GM18909 (cell line): ENCODE data around the gene VAPA.

Source experiments
- ATAC-seq: cut with Tn5 transposase; IDR thresholded peaks from one replicate; pipeline ENCODE4 v1.9.1; 2021; ENCODE audit warnings: mild to moderate bottlenecking; ENCODE audit not compliant: unreplicated experiment, poor library complexity

Gene VAPA

DNA sequence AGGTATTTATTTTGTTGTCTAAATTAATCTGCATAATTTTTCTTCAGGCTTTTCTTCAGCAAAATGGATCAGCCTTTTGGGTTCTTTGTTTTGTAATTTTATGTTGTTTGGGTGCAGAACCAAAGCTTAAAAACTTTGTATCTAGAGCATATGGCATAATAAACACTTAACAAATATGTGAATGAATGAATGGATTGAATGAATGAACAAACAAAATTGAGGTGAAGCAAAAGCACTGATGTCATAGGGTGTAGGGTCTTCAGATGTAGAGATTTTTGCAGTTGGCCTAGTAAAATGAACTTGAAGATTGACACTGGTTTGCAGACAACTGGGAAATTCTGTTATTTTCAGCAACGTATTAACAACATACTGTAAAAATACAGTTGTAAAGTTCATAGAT lies 17.3 kb downstream of the VAPA start:
- no peak for ATAC-seq

- ATAC-seq: no peak
Observed at GRCh38 chr18:9931678-9932077, 17.9 kb downstream of the VAPA start.

DNA sequence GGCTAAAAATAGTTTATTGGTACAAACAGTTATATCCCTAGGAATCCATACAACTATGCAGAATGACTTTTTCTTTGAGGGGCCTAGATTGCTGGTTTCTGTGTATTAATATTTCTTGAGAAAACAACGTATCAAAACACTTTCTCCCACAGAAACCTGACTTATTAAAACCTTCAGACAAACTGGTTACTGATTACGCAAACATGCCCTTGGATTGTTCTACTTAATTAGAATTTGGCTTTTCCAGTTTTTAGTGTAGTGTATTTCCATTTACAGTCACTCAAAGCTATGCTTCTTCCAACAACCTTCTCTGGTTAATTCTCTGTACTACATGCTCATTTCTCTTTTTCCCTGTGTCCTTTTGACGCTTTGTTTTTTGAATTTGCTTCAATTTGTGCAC lies 20.0 kb downstream of the VAPA start:
- ATAC-seq: no peak

GRCh38 chr18:9934274-9934673 lies 20.5 kb downstream of the VAPA start:
- no peak for ATAC-seq

GRCh38 chr18:9941103-9941502 lies 27.3 kb downstream of the VAPA start:
- no peak for ATAC-seq

DNA sequence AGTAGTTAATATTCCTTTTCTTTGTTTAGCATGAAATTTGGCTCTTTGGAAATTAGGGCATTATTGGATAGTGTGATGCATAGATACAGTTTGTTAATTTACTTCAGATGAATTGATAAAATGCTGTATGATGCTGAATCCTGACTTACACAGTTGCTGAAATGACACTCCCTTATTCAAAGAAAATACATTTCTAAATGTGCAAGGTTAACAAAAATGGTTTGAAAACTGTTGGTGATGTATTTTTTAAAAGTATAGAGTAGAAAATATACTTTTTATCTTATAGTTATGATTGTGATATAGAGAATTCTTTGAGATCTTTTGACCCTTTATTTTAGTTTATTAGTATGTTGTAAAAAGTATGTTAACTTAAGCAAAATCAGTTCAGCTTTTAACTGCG lies 27.8 kb downstream of the VAPA start:
- no peak for ATAC-seq

DNA sequence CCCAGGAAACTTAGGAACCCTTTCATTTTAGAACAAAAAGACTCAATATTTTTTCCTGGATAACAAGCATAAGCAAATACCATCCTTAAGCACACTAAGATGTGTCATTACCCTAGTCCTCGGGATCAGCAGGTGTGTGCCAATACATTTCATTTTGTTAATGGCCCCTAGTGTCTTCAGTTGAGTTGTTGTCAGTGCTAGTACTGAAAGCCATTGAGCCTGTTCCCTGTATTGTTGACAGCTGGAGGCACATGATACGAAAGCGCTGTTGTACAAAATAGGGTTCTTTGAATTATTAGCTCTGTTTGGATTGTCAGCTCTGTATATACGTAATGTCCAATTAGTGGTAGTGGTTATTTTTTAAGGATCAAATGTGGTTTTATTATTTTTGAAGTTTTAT lies 29.5 kb downstream of the VAPA start:
- ATAC-seq: no peak

DNA sequence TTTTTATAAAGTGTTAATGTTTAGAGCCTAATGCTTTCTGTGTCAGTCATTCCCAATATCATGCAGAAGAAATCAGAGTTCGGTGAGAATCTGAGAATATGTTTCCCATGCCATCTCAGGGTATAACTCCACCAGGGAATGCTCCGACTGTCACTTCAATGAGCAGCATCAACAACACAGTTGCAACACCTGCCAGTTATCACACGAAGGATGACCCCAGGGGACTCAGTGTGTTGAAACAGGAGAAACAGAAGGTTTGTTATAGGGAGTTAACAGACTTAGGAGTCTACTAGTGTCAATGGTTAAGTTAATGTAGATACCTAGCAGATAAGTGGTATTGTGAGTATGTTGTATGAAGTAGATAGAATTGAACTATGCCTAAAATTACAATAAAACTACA lies 31.0 kb downstream of the VAPA start:
- no peak for ATAC-seq

GRCh38 chr18:9946831-9947230 lies 33.0 kb downstream of the VAPA start:
- ATAC-seq: no peak

- no peak for ATAC-seq
Observed at GRCh38 chr18:9947248-9947647, 33.4 kb downstream of the VAPA start.

DNA sequence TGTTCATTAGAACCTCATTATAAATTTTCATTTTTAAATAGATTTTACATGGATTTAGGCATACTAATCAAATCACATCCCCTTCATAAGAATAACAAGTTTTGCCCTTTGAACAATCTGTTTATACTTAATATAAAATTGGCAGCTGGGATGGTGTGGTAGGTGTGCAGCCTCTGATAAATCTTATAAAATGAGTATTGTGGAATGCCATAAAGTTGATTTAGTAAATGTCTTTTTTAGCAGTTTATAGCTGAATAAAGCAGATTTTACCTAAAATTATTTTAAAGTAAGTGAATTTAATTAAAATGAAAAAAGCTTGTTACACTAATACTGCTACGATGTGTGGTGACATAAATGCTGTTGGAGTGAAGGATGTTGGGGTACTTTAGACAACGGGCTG lies 35.5 kb downstream of the VAPA start:
- ATAC-seq: no peak

GRCh38 chr18:9949861-9950260 lies 36.0 kb downstream of the VAPA start:
- ATAC-seq: no peak

DNA sequence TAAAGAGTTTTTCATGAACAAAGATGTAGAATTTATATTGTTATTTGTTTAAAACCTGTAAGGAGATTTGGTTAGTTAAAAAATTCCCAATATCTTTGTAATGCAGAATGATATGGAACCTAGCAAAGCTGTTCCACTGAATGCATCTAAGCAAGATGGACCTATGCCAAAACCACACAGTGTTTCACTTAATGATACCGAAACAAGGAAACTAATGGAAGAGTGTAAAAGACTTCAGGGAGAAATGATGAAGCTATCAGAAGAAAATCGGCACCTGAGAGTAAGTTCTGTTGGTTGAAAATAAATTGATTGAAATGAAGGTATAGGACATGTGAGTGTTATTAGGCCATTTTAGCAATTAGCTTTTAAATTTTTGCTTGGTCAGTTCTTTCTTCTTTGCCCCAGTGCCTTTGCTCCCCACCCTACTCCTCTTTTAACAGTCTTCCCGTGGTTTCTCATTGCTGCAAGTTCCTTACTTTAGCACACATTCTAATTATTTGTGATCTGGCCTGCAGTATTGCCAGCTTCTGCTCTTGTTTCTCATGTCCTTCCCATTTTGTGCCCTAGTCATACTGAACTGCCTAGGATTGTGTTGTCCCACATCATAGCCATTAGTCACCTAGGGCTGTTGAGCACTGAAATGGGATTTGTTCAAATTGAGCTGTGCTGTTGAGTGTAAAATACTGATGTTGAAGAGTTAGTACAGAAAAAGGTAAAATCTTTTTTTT lies 36.6 kb downstream of the VAPA start:
- ATAC-seq: no peak

DNA sequence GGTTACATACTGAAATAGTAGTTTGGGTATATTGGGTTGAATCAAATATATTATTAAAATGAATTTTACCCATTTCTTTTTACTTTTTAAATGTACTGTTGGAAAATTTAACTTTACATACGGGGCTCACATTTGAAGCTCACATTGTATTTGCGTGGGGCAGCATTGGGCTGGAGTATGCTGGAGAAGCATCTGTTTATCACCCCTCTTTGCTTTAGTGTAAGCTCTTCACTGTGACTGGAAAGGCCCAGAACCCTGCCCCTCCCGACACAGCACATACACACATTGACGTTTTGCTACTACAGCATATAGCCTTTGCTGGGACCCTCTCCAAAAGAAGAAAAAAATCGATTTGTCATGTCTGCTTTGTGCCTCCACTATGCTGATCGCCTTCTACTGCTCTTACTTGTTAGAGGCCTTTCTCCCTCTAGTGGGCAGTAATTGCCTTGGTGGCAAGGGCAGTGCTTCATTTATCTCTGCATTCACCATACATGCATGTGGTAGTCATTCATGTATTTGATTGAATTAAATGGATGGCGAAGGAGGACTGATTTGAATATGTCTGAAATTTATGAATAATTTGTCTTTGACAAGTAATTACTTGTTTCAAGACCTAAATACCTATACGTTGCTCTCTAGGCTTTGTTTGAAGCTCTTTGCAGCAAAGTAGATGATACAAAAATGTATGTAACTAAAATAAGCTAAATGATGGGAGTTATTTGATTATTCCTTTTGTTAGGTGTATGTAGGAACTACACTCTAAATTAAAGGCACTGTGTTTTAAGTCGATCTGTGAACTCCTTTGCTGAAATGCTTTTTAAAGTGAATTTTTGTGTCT lies 37.4 kb downstream of the VAPA start:
- ATAC-seq: peak; percentile 48

DNA sequence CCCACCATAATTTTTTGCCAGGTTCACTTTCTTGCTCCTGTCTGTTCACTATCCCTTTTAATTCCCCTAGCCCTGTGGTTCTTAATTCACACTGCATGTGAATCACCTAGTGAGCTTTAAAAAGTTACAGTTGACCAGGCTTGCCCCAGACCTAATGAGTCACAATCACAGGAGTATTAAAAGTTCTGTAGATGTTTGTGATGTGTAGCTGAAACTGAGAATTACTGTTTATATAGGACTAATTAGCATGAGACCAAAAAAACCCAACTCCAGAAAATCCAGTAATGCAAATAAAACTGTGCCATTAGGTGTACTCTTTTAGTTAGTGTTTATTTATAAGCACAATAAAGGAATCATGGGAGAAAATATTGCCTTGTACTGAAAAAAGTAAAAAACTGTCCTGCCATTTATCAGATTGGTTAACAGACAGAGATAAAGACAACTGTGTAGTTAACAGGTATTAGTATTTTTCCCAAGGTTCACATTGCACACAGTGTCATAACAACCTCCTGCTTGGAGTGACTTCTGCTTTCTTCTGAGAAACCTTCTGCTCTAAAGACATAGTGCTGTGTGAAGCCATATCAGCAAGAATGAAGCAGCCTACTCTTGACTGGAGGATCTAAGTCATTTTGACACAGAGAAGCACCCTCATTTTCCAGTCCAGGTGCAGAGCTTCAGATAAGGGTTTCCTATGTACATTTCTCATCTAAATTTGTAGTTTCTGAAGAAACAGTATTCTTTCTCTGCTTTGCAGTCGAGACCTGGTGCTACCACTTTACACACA lies 39.0 kb downstream of the VAPA start:
- no peak for ATAC-seq

DNA sequence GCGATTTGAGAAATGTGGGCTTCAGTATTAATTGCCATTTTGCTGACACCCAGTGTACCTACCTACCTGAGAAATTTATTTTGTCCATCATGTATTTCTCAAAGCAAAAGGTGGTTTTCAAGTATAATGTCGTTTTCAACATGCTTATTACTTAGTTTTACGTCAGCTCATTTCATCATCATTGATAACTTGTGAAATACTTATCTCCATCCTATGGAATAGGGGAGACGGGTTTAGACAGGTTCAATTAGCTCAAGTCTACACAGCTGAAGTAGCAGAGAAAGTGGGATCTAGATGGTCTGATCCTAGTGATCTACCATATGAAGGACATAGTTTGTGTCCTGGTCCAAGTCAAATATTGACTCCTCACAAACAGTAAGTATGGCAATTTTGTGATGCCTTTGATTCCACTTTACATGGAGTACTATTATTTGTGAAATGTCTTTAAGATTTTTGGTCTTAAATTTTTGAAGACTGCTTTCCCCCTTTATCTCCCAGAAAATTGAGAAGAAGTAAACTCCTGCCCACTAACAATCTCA lies 45.1 kb downstream of the VAPA start:
- no peak for ATAC-seq

GRCh38 chr18:9959564-9959963 lies 45.7 kb downstream of the VAPA start:
- ATAC-seq: no peak

- no peak for ATAC-seq
Observed at GRCh38 chr18:9960258-9960904, 46.6 kb downstream of the VAPA start.

- ATAC-seq: no peak
Observed at GRCh38 chr18:9961041-9961440, 47.2 kb downstream of the VAPA start.
